GM10266 (cell line): ENCODE results near the gene ZNF423.

Source experiments
- DNase-seq: peaks from one replicate; pipeline ENCODE4 v3.0.0; 2012; ENCODE audit errors: extremely low spot score
- TF ChIP-seq, protein P1 (sequence below): IDR thresholded peaks from 2 replicates; pipeline ENCODE4 v1.5.1; 2012; ENCODE audit warnings: mild to moderate bottlenecking, low read depth; ENCODE audit not compliant: control insufficient read depth, insufficient read depth; ENCODE audit errors: missing control alignments

ZNF423 gene

DNA sequence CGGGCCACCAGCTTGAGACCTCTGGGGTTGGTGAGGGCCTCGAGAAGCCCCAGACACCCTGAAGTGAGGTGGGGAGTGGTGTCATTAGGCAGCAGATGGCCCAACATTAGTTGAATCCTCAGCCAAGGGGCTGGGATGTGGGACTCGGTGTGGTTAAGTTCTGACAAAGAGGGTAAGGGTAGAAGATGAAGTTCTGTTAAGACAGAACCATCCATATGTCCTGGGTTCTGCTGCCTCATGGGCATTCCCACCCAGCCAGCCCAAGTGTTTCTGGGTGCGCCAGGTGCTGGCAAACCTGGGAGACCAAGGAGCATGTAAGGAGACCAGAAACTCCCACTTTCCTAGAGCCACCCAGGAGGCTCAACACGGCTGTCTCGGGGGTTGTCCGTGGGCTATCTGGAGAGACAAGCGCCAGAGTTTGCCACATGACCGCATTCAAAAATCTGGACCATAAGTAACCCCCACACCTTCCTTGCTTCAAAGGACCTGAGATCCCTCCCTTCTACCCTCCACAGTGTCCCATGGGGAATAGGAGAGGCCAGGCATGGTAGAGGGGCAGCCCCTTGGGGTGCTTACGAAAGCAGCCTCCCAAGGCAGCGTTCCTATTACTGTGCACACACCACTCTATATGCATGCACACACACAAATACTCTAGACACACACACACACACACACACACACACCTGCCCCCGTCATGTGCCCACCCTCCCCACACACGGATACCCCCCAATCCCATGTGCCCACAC is 353.6 kb downstream of the ZNF423 start:
- DNase-seq = no peak
- TF ChIP-seq, protein P1, sequence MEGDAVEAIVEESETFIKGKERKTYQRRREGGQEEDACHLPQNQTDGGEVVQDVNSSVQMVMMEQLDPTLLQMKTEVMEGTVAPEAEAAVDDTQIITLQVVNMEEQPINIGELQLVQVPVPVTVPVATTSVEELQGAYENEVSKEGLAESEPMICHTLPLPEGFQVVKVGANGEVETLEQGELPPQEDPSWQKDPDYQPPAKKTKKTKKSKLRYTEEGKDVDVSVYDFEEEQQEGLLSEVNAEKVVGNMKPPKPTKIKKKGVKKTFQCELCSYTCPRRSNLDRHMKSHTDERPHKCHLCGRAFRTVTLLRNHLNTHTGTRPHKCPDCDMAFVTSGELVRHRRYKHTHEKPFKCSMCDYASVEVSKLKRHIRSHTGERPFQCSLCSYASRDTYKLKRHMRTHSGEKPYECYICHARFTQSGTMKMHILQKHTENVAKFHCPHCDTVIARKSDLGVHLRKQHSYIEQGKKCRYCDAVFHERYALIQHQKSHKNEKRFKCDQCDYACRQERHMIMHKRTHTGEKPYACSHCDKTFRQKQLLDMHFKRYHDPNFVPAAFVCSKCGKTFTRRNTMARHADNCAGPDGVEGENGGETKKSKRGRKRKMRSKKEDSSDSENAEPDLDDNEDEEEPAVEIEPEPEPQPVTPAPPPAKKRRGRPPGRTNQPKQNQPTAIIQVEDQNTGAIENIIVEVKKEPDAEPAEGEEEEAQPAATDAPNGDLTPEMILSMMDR = no peak

DNA sequence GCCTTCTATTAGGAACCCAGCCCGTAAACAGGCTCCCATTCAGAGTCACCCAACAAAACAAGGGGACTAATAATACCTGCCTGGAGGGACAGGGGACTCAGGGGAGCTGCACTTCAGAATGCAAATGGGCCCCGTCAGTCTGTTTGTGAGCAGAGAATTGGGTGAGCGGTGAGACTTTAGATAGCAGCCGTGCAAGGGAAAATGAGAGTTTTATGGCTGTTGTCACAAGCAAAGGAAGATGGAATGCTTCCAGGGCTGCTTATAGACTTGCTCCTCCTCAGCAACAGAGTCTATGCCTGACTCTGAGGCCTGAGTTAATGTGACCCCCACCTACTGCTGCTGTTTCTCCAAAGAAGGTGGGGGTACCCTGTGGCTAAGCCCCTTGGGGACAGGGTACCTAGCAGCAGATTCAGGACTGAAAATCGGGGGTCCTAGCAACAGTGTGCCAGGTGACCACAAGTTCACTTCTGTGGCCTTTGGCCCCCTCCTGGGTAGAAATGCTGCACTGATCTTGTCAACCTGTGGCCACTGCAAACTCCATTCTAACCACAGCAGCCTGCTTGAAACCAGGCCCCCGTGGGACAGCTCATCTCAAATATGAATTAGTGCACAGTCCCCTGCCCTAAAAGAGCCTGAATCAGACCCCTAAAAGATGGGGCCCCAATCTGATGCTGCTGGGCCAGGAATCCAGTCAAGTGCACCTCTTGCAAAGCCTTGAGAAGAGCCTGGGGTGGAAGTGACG is 355.9 kb downstream of the ZNF423 start:
- DNase-seq = no peak
- TF ChIP-seq, protein P1 = no peak

DNA sequence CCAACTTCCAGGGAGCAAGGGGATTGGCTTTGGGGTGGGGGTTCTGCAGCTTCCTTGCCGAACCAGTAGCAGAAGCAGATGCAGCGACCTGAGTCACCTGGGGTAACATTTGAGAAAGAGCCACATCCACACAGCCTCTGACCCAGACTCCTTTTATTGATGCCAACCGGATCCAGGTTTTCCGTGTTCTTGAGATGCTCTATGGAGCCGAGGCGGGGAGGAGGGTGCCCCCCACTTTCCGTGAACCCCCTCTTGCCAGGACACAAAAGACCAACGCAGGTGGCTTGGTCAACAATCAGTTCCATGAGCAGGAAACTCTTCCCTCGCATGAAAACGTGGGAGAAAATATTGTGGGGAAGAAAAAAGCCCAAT is 356.5 kb downstream of the ZNF423 start:
- no peak for DNase-seq
- TF ChIP-seq, protein P1 = no peak

DNA sequence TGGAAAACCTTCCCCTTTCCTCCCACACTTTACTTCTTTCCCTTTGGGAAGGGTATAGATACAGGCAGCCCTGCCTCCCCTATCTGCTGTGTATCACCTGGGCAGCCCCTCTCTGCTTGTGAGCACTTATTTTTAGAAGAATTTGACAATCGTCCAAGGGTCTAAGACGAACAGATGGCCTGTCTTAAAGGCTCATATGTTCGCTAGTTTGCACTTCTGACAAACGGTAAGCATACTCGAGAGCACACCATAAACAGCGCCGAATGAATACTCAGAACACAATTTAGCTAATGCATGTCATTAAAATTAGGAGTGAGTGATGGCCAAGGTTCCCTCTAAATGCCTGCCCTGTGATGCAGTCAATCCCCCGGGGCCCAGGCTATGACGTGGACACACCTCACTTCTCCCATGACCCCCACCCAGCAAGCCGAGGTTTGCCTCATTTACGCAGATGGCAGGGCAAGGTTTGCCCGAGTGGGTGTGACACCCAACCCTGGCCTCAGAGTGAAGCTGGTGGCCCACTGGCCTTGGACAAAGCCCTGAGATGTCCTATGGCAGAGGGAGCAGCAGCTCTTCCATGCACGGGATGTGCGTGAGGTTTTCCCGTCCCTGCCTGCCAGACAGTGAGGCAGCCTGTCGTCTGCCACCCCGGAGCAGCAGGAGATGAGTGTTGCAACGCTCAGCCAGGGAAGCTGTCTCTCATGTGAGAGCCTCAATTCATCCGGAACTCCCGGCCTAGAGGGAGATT is 357.1 kb downstream of the ZNF423 start:
- DNase-seq = no peak

DNA sequence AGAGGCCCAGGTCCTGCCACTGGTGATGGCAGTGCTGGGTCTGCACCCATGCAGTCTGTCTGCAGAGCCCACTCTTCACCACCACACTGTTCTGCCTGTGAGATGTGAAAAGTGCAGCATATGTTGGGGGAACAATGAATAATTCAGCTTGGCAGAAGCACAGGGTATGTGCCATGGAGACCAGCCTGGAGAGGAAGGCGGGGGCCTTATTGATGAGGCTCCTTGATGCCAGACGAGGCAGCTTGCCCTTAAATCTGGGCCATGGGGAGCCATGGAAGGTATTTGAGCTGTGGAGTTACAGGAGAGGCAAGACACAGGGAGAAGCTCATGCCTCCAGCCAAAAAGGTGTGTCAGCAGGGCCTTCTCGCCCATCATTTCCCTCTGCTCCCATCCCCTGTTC is 357.6 kb downstream of the ZNF423 start:
- TF ChIP-seq, protein P1 = no peak
- DNase-seq = no peak

More for the DNA sequence above, 357.1 kb downstream of the ZNF423 start:
- TF ChIP-seq, protein P1 = no peak

DNA sequence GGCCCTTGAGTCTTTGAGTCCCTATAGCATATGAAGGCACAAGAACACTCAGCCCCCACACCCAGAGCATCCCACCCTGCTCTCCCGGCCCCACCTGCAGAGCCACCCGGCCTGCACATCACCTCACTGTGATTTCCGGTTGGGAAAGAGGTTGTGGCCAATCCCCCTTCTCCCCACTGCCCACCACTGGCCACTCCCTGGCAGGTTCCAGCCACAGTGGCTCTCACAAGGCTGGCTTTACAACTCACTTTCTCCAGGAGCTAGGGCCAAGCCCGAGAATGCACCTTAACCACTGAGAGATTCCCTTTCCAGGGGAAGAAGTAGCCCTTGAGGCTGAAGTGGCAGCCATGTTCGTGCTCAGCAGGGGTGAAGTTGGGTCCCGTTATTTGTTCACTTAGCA is 358.4 kb downstream of the ZNF423 start:
- no peak for DNase-seq
- TF ChIP-seq, protein P1 = no peak
